Motor neuron (in vitro differentiated cells): ENCODE data around the gene DDX39A. TPM values are rescaled to one million over a fixed set of nuclear protein-coding genes. Genes with fewer than 3 reads are reported as not detected.

Experiments
- total RNA-seq, 8 experiments: library from RNA; unstranded; fragments of 300-600 nt; gene quantifications; 2 replicates each; pipeline versions ENCODE4 v1.2.3 to v1.2.4, GENCODE V29; 2022

The DDX39A gene
- total RNA-seq, 8 experiments from 2014 or later = 25.7 to 134 (median 58.3) TPM

Other genes with a start within 250 kb of the DDX39A start
- 10 to 100 TPM; 26.8 to 40.7 (median 33.2) TPM for gene ADGRL1, start 213.2 kb downstream of the DDX39A start, total RNA-seq
- gene ADGRE5, start 37.9 kb downstream of the DDX39A start, total RNA-seq = 10 to 100 TPM in 3 of 8 experiments, 1 to 10 TPM in 2, under 1 TPM in 3; 0.63 to 33.8 (median 1.5) TPM
- 10 to 100 TPM; 37.6 to 69.3 (median 56.0) TPM for gene PKN1, start 14.0 kb upstream of the DDX39A start, total RNA-seq
- under 1 TPM in 2 of 8 experiments, not detected in 6; 0.11 to 0.24 TPM for gene PTGER1, start 56.0 kb upstream of the DDX39A start, total RNA-seq
- gene GIPC1, start 76.8 kb upstream of the DDX39A start, total RNA-seq = 10 to 100 TPM; 28.7 to 92.0 (median 49.2) TPM
- 100 to 1,000 TPM in 3 of 8 experiments, 10 to 100 TPM in 5; 36.7 to 113 (median 72.8) TPM for gene DNAJB1, start 99.1 kb upstream of the DDX39A start, total RNA-seq
- 100 to 1,000 TPM in 4 of 8 experiments, 10 to 100 TPM in 4; 67.6 to 145 (median 97.3) TPM for gene TECR, start 110.3 kb upstream of the DDX39A start, total RNA-seq
- gene NDUFB7, start 152.7 kb upstream of the DDX39A start, total RNA-seq = 100 to 1,000 TPM; 232 to 333 (median 277) TPM
- under 1 TPM in 1 of 8 experiments, not detected in 7; 0.05 TPM for gene CLEC17A, start 163.7 kb upstream of the DDX39A start, total RNA-seq